K562 (cell line): ENCODE data around the gene ABCA10. TPM values are rescaled to one million over a fixed set of nuclear protein-coding genes. Genes with fewer than 3 reads are reported as not detected.

ENCODE experiments used
- ATAC-seq: fragments of 200-7000 bp; cut with Tn5 transposase; 3 replicates; pipeline ENCODE4 v1.9.1; 2020; ENCODE audit warnings: moderate library complexity
- BruUV-seq: library from RNA; stranded (reverse); fragments of 400-500 nt; replicated peaks from 2 replicates; lab custom pipeline; 2021; lab: Mats Ljungman, UMichigan
- CTCF ChIA-PET: fragments of 300-600 bp; formaldehyde crosslinking; extraction: SDS; loops from one replicate; lab custom pipeline; 2021; ENCODE audit warnings: low intra/inter-chr PET ratio; lab: Yijun Ruan, JAX
- POLR2A ChIA-PET: fragments of 300-600, 350-650 bp; sonication (Branson Sonifier 250); formaldehyde crosslinking; extraction: SDS; loops from one replicate; lab custom pipeline; 2021; ENCODE audit warnings: antibody characterized with exemption, inconsistent platforms; lab: Yijun Ruan, JAX
- DNase-seq, 4 experiments: peaks; one replicate each; pipeline versions ENCODE4 v3.0.0 to v3.0.0-alpha.2; 2011 to 2018; ENCODE audit warnings: low spot score in 3 of 4, mixed read lengths in 3 of 4; ENCODE audit errors: extremely low read depth in 1 of 4
- FAIRE-seq: peaks from 2 replicates; lab custom pipeline; 2011; peaks lifted over from hg19 to GRCh38; lab: Jason Lieb, UNC
- H2AFZ ChIP-seq: 2 replicates; pipeline ENCODE4 v1.6.0; 2011; ENCODE audit warnings: low read depth, low read length, control low read depth, inconsistent platforms
- H3K27ac ChIP-seq: fragments of 200-600 bp; 3 replicates; pipeline ENCODE4 v1.8.0; 2011; ENCODE audit warnings: low read depth, mild to moderate bottlenecking, control low read depth, inconsistent platforms, low read length, moderate library complexity, mixed read lengths; ENCODE audit errors: extremely low read depth
- H3K27me3 ChIP-seq, 2 experiments: fragments of 300-600 bp in 1 of 2; 2 replicates in 1 of 2; 3 replicates in 1 of 2; pipeline versions ENCODE4 v1.6.0 to v1.8.0; 2011; ENCODE audit warnings: inconsistent platforms in 2 of 2, low read length in 2 of 2, mild to moderate bottlenecking in 1 of 2, mixed read lengths in 1 of 2, moderate library complexity in 1 of 2; ENCODE audit not compliant: control insufficient read depth in 2 of 2, insufficient read depth in 2 of 2
- H3K36me3 ChIP-seq: fragments of 300-600 bp; 3 replicates; pipeline ENCODE4 v1.8.0; 2011; ENCODE audit warnings: mild to moderate bottlenecking, low read length, inconsistent platforms; ENCODE audit not compliant: control insufficient read depth, insufficient read depth
- H3K4me1 ChIP-seq, 2 experiments: fragments of 200-600 bp in 1 of 2; replicated peaks in 1 of 2; 2 replicates in 1 of 2; 3 replicates in 1 of 2; pipeline versions ENCODE4 v1.5.1 to v1.8.0; 2011; ENCODE audit warnings: inconsistent platforms in 2 of 2, low read length in 2 of 2, mild to moderate bottlenecking in 1 of 2, mixed read lengths in 1 of 2, moderate library complexity in 1 of 2; ENCODE audit not compliant: control insufficient read depth in 2 of 2, insufficient read depth in 2 of 2
- H3K4me2 ChIP-seq: 2 replicates; pipeline ENCODE4 v1.6.1; 2011; ENCODE audit warnings: low read length, control low read depth, inconsistent platforms, mixed read lengths; ENCODE audit not compliant: insufficient read depth
- H3K4me3 ChIP-seq: fragments of 200-600 bp; sonication (generic), shearing (Covaris generic); 2 replicates; pipeline ENCODE4 v1.5.1; 2016; ENCODE audit warnings: control low read depth, inconsistent platforms
- H3K79me2 ChIP-seq: fragments of 200-600 bp; 3 replicates; pipeline ENCODE4 v1.8.0; 2011; ENCODE audit warnings: low read length, inconsistent platforms; ENCODE audit not compliant: control insufficient read depth, insufficient read depth
- H3K9ac ChIP-seq, 2 experiments: 2 replicates each; pipeline versions ENCODE4 v1.6.0 to v1.6.1; 2011; ENCODE audit warnings: low read depth in 2 of 2, low read length in 2 of 2, control low read depth in 1 of 2, inconsistent platforms in 1 of 2, mild to moderate bottlenecking in 1 of 2, mixed read lengths in 1 of 2; ENCODE audit not compliant: insufficient read depth in 1 of 2
- H3K9me1 ChIP-seq: one replicate; pipeline ENCODE4 v1.6.0; 2011; ENCODE audit warnings: inconsistent platforms, mild to moderate bottlenecking, low read length, moderate library complexity; ENCODE audit not compliant: control insufficient read depth, insufficient read depth
- H3K9me3 ChIP-seq: replicated peaks from 2 replicates; pipeline ENCODE4 v1.5.1; 2011; ENCODE audit warnings: low read depth, low read length, inconsistent platforms; ENCODE audit not compliant: control insufficient read depth, insufficient read depth
- H4K20me1 ChIP-seq: replicated peaks from 2 replicates; pipeline ENCODE4 v1.6.1; 2011; ENCODE audit warnings: low read length, inconsistent platforms, mixed read lengths; ENCODE audit not compliant: control insufficient read depth, insufficient read depth
- ARID3B ChIP-seq: fragments of 250-450 bp; sonication (Bioruptor Pico); IDR thresholded peaks from 2 replicates; pipeline ENCODE4 v1.4.0; 2020; ENCODE audit warnings: borderline replicate concordance
- CAMTA2 ChIP-seq: fragments of 250-450 bp; sonication (Bioruptor Pico); conservative IDR thresholded peaks from 2 replicates; pipeline ENCODE4 v1.5.1; 2022
- HMGXB4 ChIP-seq: sonication (generic); formaldehyde crosslinking; IDR thresholded peaks from 2 replicates; pipeline ENCODE4 v1.8.1; 2023; ENCODE audit warnings: mild to moderate bottlenecking, missing genetic modification reagents
- POLR2H ChIP-seq: IDR thresholded peaks from 2 replicates; pipeline ENCODE4 v1.6.1; 2016; ENCODE audit warnings: missing genetic modification characterization, low read depth, mild to moderate bottlenecking, control low read depth, missing compliant biosample characterization, moderate library complexity
- SMARCA4 ChIP-seq: fragments of 450-650 bp; IDR thresholded peaks from 2 replicates; pipeline ENCODE4 v1.6.1; 2016
- STAT6 ChIP-seq: sonication (generic); formaldehyde crosslinking; IDR thresholded peaks from 2 replicates; pipeline ENCODE4 v1.8.1; 2023; ENCODE audit warnings: mild to moderate bottlenecking, missing genetic modification reagents
- ZBTB12 ChIP-seq: fragments of 250-450 bp; sonication (Bioruptor Pico); IDR thresholded peaks from 2 replicates; pipeline ENCODE4 v1.4.0; 2020
- ZNF174 ChIP-seq: fragments of 250-450 bp; sonication (Bioruptor Pico); IDR thresholded peaks from 2 replicates; pipeline ENCODE4 v1.4.0; 2020; ENCODE audit warnings: mild to moderate bottlenecking
- WGBS: fragments of 100-300 bp; shearing (Covaris generic); methylation state at CpG from one replicate; pipeline ENCODE4 v1.1.6; 2016; ENCODE audit warnings: low coverage, mixed read lengths; ENCODE audit not compliant: insufficient coverage; ENCODE audit errors: missing lambda C conversion rate; 5-methylcytosine and 5-hydroxymethylcytosine counted together
- in situ Hi-C: fragments of 300-500 bp; cut with MboI; formaldehyde crosslinking; loops from 4 replicates; pipeline ENCODE4 v1.15.0; 2018; ENCODE audit warnings: inconsistent platforms, mixed read lengths
- intact Hi-C: fragments of 100-400 bp; cut with micrococcal nuclease; formaldehyde crosslinking; loops from 2 replicates; pipeline ENCODE4 v1.14.2; 2022
- polyA plus RNA-seq, 8 experiments: library from polyadenylated mRNA; depleted of rRNA in 4 of 8; stranded (reverse) in 5 of 8; unstranded in 3 of 8; fragments of >200 nt; fragmentation: Nextera tagmentation in 2 of 8; fragmentation: Illumina TruSeq in 1 of 8; extraction: Ambion mirVana in 2 of 8; extraction: Trizol in 1 of 8; gene quantifications; 2 replicates each; pipeline versions ENCODE4 v1.2.1 to v1.2.3, GENCODE V29; 2011 to 2014; ENCODE audit warnings: inconsistent platforms in 1 of 8, missing spikeins in 1 of 8
- total RNA-seq, 7 experiments: library from RNA; depleted of rRNA in 6 of 7; stranded (reverse); fragments of >200 nt in 6 of 7; fragmentation: Illumina TruSeq in 2 of 7; extraction: Trizol in 2 of 7; gene quantifications; 2 replicates each; pipeline versions ENCODE4 v1.2.1 to v1.2.3, GENCODE V29; 2011 to 2021; ENCODE audit warnings: low replicate concordance in 1 of 7

ABCA10 gene
- total and polyA plus RNA-seq, 9 of the 15 experiments (the other 6 are each of a cell fraction or from before 2014, with no cell fraction given): 0.04 to 0.45 (median 0.15) TPM; not detected in 1

- no peak for TF ChIP-seq STAT6 (CRISPR knock-in tag)
- TF ChIP-seq, all 486 proteins: peak for 0
Measured at GRCh38 chr17:69268543-69269014, 40.0 kb upstream of the ABCA10 start (continued).

- BruUV-seq: no TSS peak
- Histone ChIP-seq H3K27me3 (no peaks in the 10 kb centered on the region), H3K9ac (no peak overlapping the region), H3K27ac (no peak overlapping the region), H3K4me3 (no peak overlapping the region), H4K20me1 (no peaks in the 10 kb centered on the region)
- in situ Hi-C loops (no loop called here), intact Hi-C loops (no loop called here)
- TF ChIP-seq HMGXB4 (no peak), CAMTA2 (CRISPR knock-in tag) (no peak), ARID3B (no peak), POLR2H (tag) (no peak), ZBTB12 (CRISPR knock-in tag) (no peak), ZNF174 (CRISPR knock-in tag) (no peak), SMARCA4 (no peak)
- TF ChIP-seq, all 486 proteins: peak for 0
- no peaks in the 10 kb centered on the region for H3K4me1 ChIP-seq
- no peak for ATAC-seq
- no peaks in the 10 kb centered on the region for H3K9me3 ChIP-seq
- H3K9me1 ChIP-seq: no peaks in the 10 kb centered on the region
- DNase-seq: no peak
- no peaks in the 10 kb centered on the region for H3K36me3 ChIP-seq
- ChIA-PET POLR2A (no interaction called here), CTCF (no interaction called here)
- 40% methylated on average over 3 of the region's 3 CpGs for WGBS
- H2AFZ ChIP-seq: no peak overlapping the region
- no peaks in the 10 kb centered on the region for H3K79me2 ChIP-seq
- no peak for FAIRE-seq
- no peak overlapping the region for H3K4me2 ChIP-seq
Measured at GRCh38 chr17:69267219-69267618, 38.6 kb upstream of the ABCA10 start.
